Suprapubic skin (tissue), 3 donors: ENCODE results near the gene PRICKLE3.

Experiments
- POLR2A ChIP-seq, 2 donors: fragments of 450-650 bp; IDR thresholded peaks; one replicate each; pipeline ENCODE4 v1.6.1; 2017; ENCODE audit warnings: antibody characterized with exemption in 2 of 2, mild to moderate bottlenecking in 2 of 2, moderate library complexity in 2 of 2
- TF ChIP-seq, protein P1 (sequence below), 2 donors: fragments of 200-600 bp in 1 of 2; fragments of 450-650 bp in 1 of 2; sonication (generic) in 1 of 2; IDR thresholded peaks; one replicate each; pipeline ENCODE4 v1.5.1; 2016 to 2019; ENCODE audit warnings: antibody characterized with exemption in 2 of 2, mild to moderate bottlenecking in 1 of 2, moderate library complexity in 1 of 2

DNA sequence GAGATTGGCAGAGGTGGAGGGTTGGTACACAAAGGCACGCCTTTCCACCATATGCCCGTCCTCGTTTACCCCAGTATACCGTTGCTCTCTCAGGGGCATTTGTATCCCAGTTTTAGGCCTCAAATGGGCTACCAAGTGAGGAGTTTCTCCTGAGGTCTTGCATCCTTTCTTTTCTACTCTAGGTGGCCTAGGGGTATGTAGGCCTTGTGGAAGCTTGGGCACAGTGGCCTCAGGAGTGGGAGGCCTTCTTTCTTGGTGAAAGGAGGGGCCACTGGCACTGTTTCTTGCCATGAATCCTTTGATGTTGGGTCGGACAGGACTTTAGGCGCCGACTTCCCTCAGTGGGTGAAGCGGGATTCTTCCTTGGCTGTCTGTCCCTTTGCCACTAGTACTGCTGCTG lies 38.9 kb downstream of the PRICKLE3 start:
- no peak for TF ChIP-seq POLR2A (IDR thresholded peaks at IDR 0.05)
- TF ChIP-seq, protein P1, sequence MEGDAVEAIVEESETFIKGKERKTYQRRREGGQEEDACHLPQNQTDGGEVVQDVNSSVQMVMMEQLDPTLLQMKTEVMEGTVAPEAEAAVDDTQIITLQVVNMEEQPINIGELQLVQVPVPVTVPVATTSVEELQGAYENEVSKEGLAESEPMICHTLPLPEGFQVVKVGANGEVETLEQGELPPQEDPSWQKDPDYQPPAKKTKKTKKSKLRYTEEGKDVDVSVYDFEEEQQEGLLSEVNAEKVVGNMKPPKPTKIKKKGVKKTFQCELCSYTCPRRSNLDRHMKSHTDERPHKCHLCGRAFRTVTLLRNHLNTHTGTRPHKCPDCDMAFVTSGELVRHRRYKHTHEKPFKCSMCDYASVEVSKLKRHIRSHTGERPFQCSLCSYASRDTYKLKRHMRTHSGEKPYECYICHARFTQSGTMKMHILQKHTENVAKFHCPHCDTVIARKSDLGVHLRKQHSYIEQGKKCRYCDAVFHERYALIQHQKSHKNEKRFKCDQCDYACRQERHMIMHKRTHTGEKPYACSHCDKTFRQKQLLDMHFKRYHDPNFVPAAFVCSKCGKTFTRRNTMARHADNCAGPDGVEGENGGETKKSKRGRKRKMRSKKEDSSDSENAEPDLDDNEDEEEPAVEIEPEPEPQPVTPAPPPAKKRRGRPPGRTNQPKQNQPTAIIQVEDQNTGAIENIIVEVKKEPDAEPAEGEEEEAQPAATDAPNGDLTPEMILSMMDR (IDR thresholded peaks at IDR 0.05) = no peak
